ENCODE data around the gene LRRC17.
A peak's percentile ranks its signal among the peaks of the same experiment; 100 is the strongest.
"Not testable (repeated sequence)": the region's sequence is repeated elsewhere in the genome, so short reads cannot be mapped to it uniquely, and the experiment has no call there.

Gene LRRC17

DNA sequence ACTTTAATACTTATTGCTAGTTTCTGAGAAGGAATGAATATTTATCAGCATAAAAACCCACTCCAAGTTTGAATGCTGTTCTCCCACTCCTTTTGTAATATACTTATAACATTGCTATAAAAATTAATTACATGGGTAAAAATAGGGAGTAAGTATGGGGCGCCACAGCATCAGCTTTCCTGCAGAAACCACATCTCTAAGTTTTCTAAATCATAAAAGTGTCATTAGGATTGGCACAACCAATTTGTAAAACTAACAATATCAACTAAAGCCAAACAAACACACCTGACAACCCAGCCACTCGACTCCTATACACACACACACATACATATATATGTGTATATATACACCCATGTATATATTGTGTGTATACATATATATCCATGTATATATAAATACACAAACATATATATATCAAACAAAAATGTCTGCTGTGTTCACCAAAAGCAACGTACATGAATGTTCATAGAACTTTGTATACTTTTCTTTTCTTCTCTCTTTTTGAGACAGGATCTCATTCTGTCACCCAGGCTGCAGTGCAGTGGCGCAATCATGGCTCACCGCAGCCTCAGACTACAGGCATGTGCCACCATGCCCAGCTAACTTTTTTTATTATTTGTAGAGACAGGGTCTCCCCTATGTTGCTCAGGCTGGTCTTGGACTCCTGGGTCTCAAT, 14.8 kb upstream of the LRRC17 start:
- no peak for DNase-seq (ENCODE audit: low spot score)

GRCh38 chr7:102898532-102898859, 14.3 kb upstream of the LRRC17 start:
- no peak for DNase-seq (ENCODE audit: low spot score)

DNA sequence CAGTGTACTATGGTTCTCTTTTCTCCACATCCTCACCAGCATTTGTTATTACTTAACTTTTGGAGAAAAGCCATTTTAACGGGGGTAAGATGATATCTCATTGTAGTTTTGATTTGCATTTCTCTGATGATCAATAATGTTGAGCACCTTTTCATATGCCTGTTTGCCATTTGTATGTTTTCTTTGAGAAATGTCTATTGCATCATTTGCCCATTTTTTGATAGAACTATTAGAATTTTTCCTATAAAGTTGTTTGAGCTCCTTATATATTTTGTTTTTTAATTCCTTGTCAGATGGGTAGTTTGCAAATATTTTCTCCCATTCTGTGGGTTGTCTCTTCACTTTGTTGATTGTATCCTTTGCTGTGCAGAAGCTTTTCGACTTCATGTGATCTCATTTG, 10.7 kb upstream of the LRRC17 start:
- DNase-seq (ENCODE audit: low spot score) = not testable (repeated sequence)

DNA sequence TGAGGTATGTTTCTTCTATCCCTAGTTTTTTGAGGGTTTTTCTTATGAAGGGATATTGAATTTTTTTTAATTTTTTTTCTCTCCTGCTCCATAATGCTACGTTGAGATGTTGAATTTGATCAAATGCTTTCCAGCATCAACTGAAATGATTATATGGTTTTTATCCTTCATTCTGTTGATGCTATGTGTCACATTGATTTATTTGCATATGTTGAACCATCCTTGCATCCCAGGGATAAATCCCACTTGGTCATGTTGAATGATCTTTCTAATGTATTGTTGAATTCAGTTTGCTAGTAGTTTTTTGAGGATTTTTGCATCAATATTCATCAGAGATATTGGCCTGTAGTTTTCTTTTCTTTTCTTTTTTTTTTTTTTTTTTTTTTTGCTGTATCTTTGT, 9.2 kb upstream of the LRRC17 start:
- DNase-seq (ENCODE audit: low spot score) = not testable (repeated sequence)

GRCh38 chr7:102908676-102909075, 4.1 kb upstream of the LRRC17 start:
- no peak for DNase-seq (ENCODE audit: low spot score)

- DNase-seq (ENCODE audit: low spot score) = no peak
Measured at GRCh38 chr7:102913826-102914225, 1.0 kb downstream of the LRRC17 start.

DNA sequence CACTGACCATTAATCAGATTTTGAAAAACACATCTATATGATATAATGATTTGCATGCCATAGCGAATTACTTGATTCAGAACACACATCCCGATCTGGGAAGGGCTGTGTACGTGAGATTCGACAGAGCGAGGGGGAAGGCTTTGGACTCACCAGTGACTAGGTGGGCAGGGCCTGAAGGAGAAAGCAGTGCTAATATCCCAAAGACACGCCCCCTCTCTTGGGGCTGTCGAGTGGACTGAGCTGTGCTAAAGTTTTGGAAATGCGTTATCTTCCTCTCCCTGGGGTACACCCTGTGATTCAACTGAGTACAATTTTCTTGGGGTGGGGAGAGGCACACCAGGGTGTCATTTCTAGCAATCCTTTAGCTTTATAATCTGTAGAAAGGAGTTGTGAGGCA, 1.8 kb downstream of the LRRC17 start:
- DNase-seq (ENCODE audit: low spot score) = no peak

DNA sequence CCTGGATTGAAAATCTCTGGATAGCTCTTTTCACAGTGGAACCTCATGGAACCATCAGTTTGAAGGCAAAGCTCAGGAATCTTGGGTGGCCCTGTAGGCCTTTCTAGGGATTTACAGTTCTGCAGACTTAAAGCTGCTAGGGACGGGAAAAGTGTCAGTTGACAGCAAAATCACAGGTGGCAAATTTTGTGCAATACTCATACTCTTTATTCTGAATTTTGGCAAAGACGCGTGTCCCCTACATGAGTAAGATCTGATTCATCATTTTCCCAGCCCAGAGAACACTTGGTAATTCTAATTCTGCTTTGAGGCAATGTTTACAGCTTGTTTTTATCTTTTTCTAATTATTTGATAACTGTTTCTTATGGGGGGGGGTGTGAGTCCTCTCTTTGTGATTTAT, 3.6 kb downstream of the LRRC17 start:
- DNase-seq (ENCODE audit: low spot score) = no peak

DNA sequence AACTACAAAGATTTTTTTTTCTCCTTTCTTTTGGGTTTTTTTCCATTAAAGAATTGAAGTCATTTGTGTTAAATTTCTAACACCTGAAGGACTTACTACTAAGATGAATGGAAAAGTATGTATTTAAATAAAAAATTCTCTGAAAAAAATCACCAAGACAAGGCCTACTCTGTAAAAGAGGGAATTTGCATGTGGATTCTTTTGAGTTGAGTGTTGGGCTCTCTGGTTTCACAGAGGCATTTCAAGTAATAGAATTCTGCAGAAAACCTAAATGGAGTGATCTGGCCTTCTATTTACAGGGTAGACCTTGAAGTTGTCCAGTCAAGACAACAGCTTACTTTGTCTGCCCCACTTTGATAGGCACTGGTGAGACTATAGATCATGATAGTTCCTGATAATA, 4.1 kb downstream of the LRRC17 start:
- no peak for DNase-seq (ENCODE audit: low spot score)

GRCh38 chr7:102917436-102918353, 4.9 kb downstream of the LRRC17 start:
- no peak for DNase-seq (ENCODE audit: low spot score)

GRCh38 chr7:102918845-102919244, 6.0 kb downstream of the LRRC17 start:
- no peak for DNase-seq (ENCODE audit: low spot score)

DNA sequence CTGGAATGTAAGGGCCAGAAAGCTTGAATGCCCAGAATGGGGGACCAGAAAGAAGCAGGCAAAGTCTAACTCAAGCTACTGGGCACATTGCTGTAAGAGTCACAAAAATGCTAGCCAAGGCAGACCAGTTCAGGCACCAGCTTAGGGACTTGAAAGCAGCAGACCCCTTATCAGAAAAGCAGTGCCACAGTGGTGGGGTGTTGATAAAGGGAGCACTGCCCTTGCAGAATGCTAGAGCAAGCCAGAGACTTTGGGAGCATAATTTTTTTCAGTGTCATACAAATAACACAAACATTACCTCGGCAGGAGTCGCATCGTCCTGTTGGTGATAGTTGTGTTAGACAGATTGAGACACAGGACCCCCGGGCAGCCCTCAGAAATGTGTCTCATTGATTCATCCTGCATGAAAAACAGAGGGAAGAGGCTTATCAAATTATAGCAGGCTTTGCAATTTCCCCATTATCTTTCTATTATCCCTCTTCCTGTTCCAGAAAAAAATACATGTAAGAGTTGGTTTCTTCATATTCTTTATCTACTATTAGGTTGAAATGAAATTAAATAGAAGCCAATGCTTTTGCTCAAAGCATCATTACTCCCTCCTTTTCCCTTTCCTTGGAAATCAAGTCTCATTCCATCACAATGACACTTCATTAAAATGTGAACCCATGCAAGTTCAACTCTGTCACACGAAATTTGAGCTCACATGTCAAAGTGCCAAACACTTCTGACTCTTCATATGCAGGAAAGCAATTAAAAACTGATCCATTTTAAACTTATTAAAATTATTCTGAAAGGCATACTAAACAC, 13.4 kb downstream of the LRRC17 start:
- DNase-seq (ENCODE audit: low spot score) = peak; percentile 44

DNA sequence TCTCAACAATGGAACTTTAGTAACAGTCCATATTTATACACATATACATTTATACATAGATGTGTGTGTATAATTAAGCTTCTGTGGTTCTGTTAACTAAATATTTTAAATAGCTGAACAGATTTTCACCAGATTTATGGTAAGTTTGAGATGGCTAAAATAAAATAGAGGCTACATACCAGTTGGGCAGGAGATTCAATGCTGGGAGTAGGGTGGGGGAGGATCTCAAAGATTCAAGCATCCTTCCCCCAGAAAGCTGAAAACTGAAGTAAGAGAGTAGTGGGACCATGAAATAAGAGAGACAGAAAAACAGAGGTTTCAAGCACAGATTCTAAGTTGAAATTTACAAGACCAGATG, 14.0 kb downstream of the LRRC17 start:
- DNase-seq (ENCODE audit: low spot score) = no peak

DNA sequence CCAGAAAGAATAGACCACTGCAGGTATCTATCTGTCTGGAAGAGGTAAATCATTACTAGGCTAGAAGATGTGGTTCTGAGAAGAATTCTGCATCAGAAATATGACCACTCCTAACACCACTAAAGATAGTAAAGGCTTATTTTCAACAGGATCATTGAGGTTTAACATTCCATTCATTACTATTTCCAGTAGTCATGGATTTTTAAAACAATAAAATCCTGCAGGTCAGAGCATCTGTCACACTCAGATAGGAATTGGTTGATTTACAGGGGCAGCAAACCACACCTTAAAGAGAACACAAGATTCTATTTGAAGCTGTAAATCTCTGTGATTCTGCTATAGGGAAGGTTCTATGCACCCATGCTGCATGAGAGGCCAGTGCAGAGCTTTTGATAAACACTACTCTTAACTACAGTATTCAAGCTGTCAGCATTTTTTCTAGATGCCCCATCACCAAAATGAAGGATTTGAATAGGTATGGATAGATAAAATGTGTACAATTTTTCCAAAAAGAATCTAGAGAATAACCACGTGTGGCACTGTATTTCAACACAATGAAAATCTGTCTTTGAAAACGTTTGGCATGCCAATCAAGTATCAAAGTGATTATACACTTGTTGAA, 14.6 kb downstream of the LRRC17 start:
- no peak for DNase-seq (ENCODE audit: low spot score)

DNA sequence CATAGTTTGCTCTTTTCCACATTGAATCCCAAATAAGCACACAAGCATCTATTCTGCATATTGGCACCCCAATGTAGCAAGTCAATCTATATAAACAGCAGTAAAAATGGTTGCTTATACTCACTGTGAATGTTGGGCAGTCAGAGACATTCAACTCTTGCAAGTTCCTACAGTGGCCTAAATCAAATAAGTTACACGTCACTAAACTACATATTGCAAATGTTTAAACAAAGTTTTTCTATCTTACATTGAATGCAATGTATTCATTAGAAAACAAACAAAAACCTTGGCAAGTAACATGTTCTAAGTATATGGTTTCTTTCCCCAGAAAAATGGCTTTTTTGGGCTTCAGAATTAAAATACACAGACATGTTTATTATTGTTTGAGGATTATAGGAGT, 19.0 kb downstream of the LRRC17 start:
- DNase-seq (ENCODE audit: low spot score) = no peak

DNA sequence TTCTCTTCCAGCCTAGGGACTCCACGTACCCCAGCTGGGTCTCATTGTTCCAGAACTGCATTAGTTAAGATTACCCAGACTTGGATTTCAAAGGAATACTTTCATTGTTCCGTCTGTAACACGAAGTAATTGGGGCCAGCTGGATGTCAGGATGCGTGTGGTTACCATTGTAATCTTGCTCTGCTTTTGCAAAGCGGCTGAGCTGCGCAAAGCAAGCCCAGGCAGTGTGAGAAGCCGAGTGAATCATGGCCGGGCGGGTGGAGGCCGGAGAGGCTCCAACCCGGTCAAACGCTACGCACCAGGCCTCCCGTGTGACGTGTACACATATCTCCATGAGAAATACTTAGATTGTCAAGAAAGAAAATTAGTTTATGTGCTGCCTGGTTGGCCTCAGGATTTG, 21.0 kb downstream of the LRRC17 start:
- no peak for DNase-seq (ENCODE audit: low spot score)

DNA sequence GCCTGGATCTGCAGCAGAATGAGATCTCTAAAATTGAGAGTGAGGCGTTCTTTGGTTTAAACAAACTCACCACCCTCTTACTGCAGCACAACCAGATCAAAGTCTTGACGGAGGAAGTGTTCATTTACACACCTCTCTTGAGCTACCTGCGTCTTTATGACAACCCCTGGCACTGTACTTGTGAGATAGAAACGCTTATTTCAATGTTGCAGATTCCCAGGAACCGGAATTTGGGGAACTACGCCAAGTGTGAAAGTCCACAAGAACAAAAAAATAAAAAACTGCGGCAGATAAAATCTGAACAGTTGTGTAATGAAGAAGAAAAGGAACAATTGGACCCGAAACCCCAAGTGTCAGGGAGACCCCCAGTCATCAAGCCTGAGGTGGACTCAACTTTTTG, 21.4 kb downstream of the LRRC17 start:
- no peak for DNase-seq (ENCODE audit: low spot score)

- DNase-seq (ENCODE audit: low spot score) = no peak
Measured at GRCh38 chr7:102934701-102935100, 21.9 kb downstream of the LRRC17 start.

DNA sequence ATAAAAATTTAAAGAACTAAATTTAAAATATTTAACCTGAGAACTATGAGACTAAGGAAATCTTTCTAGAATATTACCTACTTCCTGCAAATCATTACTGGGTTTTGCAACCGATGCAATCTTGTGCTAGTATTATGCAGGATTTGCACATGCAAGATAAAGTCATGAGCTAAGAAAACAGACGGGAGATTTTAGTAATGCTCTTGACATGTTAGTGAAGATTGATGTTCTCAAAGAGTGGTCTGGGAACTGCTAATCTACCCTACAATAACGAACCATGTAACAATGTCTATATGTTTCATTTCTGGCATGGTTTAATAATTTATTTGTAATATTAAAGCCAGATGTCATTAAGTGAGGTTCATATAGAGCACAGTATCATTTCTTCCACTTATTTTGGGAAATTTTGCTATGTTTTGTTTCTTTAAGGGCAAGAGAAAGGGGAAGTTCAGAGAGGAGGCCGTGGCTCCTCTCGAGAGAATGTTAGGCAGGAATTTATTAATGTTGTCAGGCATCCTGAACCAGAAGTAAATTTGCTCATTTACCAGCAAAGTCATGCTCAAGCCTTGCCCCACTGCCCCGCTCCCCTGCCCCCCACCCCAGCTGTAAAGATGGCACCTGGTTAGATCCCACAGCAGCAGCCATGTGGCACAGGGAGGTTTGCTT, 22.8 kb downstream of the LRRC17 start:
- no peak for DNase-seq (ENCODE audit: low spot score)

DNA sequence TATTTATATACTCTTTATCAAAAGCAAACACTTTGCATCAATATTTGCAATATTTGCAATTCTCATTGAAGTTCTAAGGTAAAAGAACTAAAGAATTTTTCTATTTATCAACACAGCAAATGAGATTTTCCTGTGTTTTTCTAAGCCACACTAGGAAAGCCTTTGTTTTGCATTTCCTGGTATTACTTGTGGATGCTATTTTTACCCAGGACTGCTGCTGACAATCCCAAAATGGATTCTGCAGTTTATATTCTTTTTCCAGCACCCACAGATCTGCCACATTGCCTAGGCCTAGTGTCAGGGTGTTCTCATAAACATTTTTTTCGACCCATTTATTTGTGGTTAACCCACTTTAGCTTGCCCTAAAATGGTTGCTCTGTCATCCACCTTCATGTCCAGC, 25.9 kb downstream of the LRRC17 start:
- DNase-seq (ENCODE audit: low spot score) = no peak

- no peak for DNase-seq (ENCODE audit: low spot score)
Measured at GRCh38 chr7:102942181-102942866, 29.5 kb downstream of the LRRC17 start.
